ENCODE data around the gene SPATA45.

DNA sequence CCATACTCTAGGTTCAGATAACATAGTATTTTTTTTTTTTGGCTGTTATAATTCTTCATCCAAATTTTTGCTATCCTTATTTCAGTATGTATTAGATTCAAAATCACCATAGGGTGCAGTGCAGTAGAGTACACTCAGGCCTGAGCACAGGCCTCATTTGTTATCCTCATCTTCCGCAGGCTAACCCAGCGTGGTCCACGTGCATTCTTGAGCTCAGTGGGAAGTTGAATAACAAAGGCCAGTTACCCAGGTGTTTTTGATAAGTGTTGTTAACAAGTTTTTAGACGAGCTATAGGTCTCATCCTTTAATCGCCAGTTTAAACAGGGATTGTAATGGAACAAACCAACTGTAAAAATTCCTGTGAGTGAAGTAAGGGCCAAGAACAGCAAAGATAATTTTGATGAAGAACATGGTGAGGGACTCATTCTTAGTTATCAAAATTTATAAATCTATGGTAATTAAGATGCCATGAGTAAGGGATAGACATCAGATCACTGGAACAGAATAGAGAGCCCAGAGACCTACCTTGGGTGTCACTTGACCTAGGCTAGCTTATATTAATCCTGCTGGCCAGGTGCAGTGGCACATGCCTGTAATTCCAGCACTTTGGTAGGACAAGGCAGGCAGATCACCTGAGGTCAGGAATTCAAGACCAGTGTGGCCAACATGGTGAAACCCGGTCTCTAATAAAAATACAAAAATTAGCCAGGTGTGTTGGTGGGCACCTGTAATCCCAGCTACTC is 32.7 kb upstream of the SPATA45 start:
- TF ChIP-seq EZH2 (IDR thresholded peaks at IDR 0.05; ENCODE audit: insufficient read depth, poor library complexity, severe bottlenecking) (no peak), EZH2phosphoT487 (IDR thresholded peaks at IDR 0.05; ENCODE audit: insufficient read depth, low read depth) (no peak)

All from GM23248 (cell line).